GM21786 (cell line): Measurements from ENCODE around the gene TRMT11.

Experiments
- ATAC-seq: cut with Tn5 transposase; IDR thresholded peaks from one replicate; pipeline ENCODE4 v1.9.1; 2021; ENCODE audit not compliant: unreplicated experiment

The TRMT11 gene

GRCh38 chr6:126072172-126072571 is 85.8 kb downstream of the TRMT11 start:
- no peak for ATAC-seq

DNA sequence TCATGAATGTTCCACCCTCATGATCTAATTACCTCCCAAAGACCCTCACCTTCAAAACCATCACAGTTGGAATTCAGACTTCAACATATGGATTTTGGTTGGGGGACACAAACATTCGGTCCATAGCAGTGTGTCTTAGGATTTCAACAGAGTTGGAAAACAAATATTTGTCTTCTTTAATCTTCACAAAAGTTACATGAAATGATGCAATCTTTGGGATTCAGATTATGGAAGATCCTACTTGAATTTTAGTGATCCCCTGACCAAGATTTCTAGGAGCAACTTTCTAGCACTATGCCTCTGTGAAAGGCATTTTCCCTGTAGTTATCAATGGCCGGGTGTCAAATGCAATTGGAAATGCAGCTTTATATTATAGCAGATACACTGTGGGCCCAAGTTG is 86.5 kb downstream of the TRMT11 start:
- no peak for ATAC-seq

- no peak for ATAC-seq
These were observed 89.2 kb downstream of the TRMT11 start for GRCh38 chr6:126075335-126076071.

GRCh38 chr6:126076992-126077664 is 90.8 kb downstream of the TRMT11 start:
- no peak for ATAC-seq

DNA sequence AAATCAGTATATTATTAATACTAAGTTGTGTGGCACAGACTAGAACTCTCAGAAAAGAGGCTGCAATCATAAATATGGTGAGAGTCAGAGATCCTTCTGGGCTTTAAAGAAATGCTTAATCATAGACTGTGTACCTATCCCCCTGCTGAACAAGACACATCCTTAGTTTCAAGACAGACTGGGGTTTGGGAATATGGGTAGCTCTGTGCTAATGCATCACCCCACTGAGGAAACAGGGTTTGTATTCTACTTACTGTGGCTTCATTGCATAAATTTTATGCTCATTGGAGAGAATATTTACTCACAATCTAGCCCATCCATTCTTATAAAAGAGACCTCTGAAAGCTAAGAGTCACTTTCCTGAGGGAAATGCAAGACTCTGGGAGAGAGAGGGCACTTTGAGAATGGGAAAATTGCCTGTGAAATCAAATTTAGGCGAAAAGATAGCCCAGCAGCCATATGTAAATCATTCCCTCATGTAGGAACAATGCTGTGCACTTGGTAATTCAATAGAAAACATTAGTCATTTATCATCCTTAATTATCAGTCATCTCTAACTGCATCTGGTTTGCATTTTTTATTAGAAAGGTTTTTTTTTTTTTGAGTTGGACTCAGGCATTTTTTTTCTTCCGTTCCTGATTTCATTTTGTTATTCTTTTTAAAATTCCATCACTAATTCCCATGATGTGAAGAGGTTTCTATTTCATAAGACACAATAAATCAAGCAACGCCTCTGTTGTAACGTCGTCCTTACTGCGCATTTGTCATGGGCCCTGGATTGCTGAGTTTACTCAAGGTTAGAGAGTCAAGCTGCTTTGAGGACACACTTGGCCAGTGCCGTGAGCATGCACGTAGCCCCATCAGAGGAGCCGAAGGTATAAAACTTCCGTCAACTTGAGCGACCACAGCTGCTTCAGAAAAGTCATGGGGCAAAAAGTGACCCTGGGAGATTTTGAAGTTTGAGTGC is 91.8 kb downstream of the TRMT11 start:
- ATAC-seq = no peak

- no peak for ATAC-seq
These were observed 97.5 kb downstream of the TRMT11 start for GRCh38 chr6:126083875-126084274.

DNA sequence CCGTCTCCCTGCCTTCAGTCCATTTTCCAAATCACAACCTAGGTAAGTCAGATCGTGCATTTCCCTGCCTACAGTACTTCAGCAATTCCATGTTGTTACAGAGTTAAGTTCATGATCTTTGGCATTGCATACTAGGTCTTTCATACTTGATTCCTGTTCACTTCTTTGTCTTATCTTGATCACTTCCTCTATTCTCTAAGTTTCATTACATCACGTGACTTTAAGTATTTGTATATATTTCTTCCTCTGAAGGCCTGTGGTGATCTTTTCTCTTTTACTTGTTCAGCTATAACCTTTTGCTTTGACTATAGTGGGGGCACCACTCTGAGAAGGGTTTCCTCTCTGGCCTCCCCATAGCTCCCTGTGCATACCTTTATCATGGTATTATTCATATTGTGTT is 100.2 kb downstream of the TRMT11 start:
- peak; percentile 78 for ATAC-seq
